Activated CD8-positive, alpha-beta memory T cell treated with anti-CD3 and anti-CD28 coated beads, Interleukin-2, amount 50 U/mL, for 1 hour (primary cell): Measurements from ENCODE around the gene BIRC5.
"Not testable (repeated sequence)": the region's sequence is repeated elsewhere in the genome, so short reads cannot be mapped to it uniquely, and the experiment has no call there.

Experiments used
- DNase-seq: peaks from one replicate; pipeline ENCODE4 v3.0.0-alpha.2; 2020; ENCODE audit errors: extremely low read depth

Gene BIRC5

GRCh38 chr17:78214016-78214705 is at the start of gene BIRC5:
Gene BIRC5, plus strand, starts transcription at chr17:78214253. Its CDS starts 64 bp downstream, at chr17:78214317.
- peak; percentile 65 for DNase-seq

GRCh38 chr17:78164748-78165607 is 49.1 kb upstream of the BIRC5 start:
- no peak for DNase-seq

- no peak for DNase-seq
These were observed 47.6 kb upstream of the BIRC5 start for GRCh38 chr17:78166416-78166815.

- DNase-seq = peak; percentile 40
These were observed 45.7 kb upstream of the BIRC5 start, which contains the start of gene SYNGR2 for GRCh38 chr17:78168242-78168902. Gene SYNGR2, plus strand, starts transcription at chr17:78168581. Its CDS starts 36 bp downstream, at chr17:78168617.

- no peak for DNase-seq
These were observed 44.9 kb upstream of the BIRC5 start for GRCh38 chr17:78168903-78169793.

GRCh38 chr17:78170692-78171590 is 43.1 kb upstream of the BIRC5 start:
- no peak for DNase-seq

- not testable (repeated sequence) for DNase-seq
These were observed 42.3 kb upstream of the BIRC5 start for GRCh38 chr17:78171591-78172248.

GRCh38 chr17:78172249-78173051 is 41.6 kb upstream of the BIRC5 start:
- no peak for DNase-seq

GRCh38 chr17:78173097-78173715 is 40.8 kb upstream of the BIRC5 start:
- no peak for DNase-seq

- DNase-seq = no peak
These were observed 39.6 kb upstream of the BIRC5 start for GRCh38 chr17:78174346-78174869.

GRCh38 chr17:78174870-78175642 is 39.0 kb upstream of the BIRC5 start:
- no peak for DNase-seq

- no peak for DNase-seq
These were observed 38.4 kb upstream of the BIRC5 start for GRCh38 chr17:78175643-78175981.

- DNase-seq = peak; percentile 11
These were observed 37.5 kb upstream of the BIRC5 start for GRCh38 chr17:78176548-78177025.

- no peak for DNase-seq
These were observed 34.7 kb upstream of the BIRC5 start for GRCh38 chr17:78179372-78179771.

- DNase-seq = no peak
These were observed 34.0 kb upstream of the BIRC5 start for GRCh38 chr17:78180083-78180482.

GRCh38 chr17:78180508-78180907 is 33.5 kb upstream of the BIRC5 start:
- DNase-seq = no peak

- DNase-seq = no peak
These were observed 31.5 kb upstream of the BIRC5 start for GRCh38 chr17:78182504-78182903.
